HG03460 (cell line): ENCODE measurements around the gene STPG3.

Experiments used
- ATAC-seq: cut with Tn5 transposase; IDR thresholded peaks from one replicate; pipeline ENCODE4 v1.9.1; 2021; ENCODE audit not compliant: unreplicated experiment

Gene STPG3

GRCh38 chr9:137299938-137300337 lies 48.9 kb downstream of the STPG3 start:
- ATAC-seq = no peak

- no peak for ATAC-seq
These were observed 49.5 kb downstream of the STPG3 start for GRCh38 chr9:137300567-137301080.

GRCh38 chr9:137301081-137301947 lies 50.2 kb downstream of the STPG3 start:
- peak; percentile 7 for ATAC-seq

- ATAC-seq = peak; percentile 51
These were observed 51.0 kb downstream of the STPG3 start, which contains the start of gene NRARP for GRCh38 chr9:137302118-137302448. NRARP (minus strand) TSS chr9:137302271; CDS start chr9:137301928, 343 bp downstream.

GRCh38 chr9:137302449-137303150 lies 51.5 kb downstream of the STPG3 start:
- peak; percentile 39 for ATAC-seq
